ENCODE measurements around the gene ZNF160.

DNA sequence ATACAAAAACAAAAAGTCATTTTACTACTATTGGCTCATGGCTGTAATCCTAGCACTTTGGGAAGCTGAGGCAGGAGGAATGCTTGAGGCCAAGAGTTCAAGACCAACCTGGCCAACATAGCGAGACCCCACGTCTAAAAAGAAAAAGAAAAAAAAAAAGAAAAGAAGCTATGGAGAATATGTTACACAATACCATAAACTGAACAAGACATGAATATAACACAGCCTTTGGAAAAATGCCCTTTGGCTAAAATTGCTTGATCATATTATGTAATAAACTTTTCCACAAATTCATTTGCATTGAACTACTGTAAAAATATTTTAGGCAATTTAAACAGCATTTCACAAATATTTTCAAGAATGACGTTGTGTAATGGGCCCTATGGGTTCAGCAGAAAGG is 33.2 kb upstream of the ZNF160 start:
- no peak for TF ChIP-seq EP300 (IDR thresholded peaks at IDR 0.05)
- TF ChIP-seq CTCF (IDR thresholded peaks at IDR 0.05), result no peak
